ENCODE data around the gene ROBO1. TPM values are rescaled to one million over a fixed set of nuclear protein-coding genes. Genes with fewer than 3 reads are reported as not detected.
A peak's percentile ranks its signal among the peaks of the same experiment; 100 is the strongest.

Gene ROBO1
- total and polyA plus RNA-seq, 2 of the 13 experiments (the other 11 are each of a cell fraction or from before 2014, with no cell fraction given), result 52.2 to 71.0 TPM

DNA sequence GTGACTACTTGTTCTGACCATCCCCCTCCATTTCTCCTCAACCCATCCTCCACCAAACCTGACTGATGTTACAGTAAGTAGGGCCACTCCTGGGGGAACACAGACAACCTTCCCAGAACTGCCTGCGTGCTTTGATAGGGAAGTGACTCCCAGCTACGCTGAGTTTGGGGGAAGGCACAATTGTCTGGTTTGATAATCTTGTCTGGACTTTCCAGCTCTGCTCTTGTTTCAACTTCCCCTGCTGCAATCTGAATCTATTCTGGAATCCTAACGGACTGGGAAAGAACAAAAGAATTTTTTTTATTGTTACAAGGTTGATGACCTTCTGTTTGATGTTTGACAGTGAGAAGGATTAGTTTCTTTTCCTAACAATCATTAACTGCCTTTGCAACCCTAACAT is 895.6 kb downstream of the ROBO1 start (continued):
- no peak for TF ChIP-seq ZNF652 (CRISPR knock-in tag; IDR thresholded peaks at IDR 0.05; ENCODE audit: borderline replicate concordance, low read depth)
- TF ChIP-seq, protein P1, sequence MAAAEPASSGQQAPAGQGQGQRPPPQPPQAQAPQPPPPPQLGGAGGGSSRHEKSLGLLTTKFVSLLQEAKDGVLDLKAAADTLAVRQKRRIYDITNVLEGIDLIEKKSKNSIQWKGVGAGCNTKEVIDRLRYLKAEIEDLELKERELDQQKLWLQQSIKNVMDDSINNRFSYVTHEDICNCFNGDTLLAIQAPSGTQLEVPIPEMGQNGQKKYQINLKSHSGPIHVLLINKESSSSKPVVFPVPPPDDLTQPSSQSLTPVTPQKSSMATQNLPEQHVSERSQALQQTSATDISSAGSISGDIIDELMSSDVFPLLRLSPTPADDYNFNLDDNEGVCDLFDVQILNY (CRISPR knock-in tag; conservative IDR thresholded peaks at IDR 0.05), result no peak
- no peak for TF ChIP-seq KDM6A (CRISPR knock-in tag; IDR thresholded peaks at IDR 0.05; ENCODE audit: low read depth)
- no peak for TF ChIP-seq ZNF121 (CRISPR knock-in tag; IDR thresholded peaks at IDR 0.05)
- TF ChIP-seq HMG20A (CRISPR knock-in tag; IDR thresholded peaks at IDR 0.05; ENCODE audit: borderline replicate concordance), result peak; percentile 87
- no peak for TF ChIP-seq GATAD1 (CRISPR knock-in tag; IDR thresholded peaks at IDR 0.05)
- no peak for TF ChIP-seq ZNF329 (CRISPR knock-in tag; IDR thresholded peaks at IDR 0.05; ENCODE audit: low read depth)
- peak; percentile 39; the same call in 1 of the 2 replicates for TF ChIP-seq TBX2 (CRISPR knock-in tag; IDR thresholded peaks at IDR 0.05; ENCODE audit: borderline replicate concordance)
- TF ChIP-seq, protein P2, sequence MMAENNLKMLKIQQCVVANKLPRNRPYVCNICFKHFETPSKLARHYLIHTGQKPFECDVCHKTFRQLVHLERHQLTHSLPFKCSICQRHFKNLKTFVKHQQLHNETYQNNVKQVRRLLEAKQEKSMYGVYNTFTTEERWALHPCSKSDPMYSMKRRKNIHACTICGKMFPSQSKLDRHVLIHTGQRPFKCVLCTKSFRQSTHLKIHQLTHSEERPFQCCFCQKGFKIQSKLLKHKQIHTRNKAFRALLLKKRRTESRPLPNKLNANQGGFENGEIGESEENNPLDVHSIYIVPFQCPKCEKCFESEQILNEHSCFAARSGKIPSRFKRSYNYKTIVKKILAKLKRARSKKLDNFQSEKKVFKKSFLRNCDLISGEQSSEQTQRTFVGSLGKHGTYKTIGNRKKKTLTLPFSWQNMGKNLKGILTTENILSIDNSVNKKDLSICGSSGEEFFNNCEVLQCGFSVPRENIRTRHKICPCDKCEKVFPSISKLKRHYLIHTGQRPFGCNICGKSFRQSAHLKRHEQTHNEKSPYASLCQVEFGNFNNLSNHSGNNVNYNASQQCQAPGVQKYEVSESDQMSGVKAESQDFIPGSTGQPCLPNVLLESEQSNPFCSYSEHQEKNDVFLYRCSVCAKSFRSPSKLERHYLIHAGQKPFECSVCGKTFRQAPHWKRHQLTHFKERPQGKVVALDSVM (CRISPR knock-in tag; IDR thresholded peaks at IDR 0.05), result no peak
- peak; percentile 81 for TF ChIP-seq TCF7 (IDR thresholded peaks at IDR 0.05; ENCODE audit: low read depth)
- no peak for TF ChIP-seq PAF1 (CRISPR knock-in tag; IDR thresholded peaks at IDR 0.05)
- no peak for TF ChIP-seq MLLT10 (CRISPR knock-in tag; IDR thresholded peaks at IDR 0.05)
- TF ChIP-seq ZNF251 (CRISPR knock-in tag; IDR thresholded peaks at IDR 0.05), result no peak
- TF ChIP-seq, protein P3, sequence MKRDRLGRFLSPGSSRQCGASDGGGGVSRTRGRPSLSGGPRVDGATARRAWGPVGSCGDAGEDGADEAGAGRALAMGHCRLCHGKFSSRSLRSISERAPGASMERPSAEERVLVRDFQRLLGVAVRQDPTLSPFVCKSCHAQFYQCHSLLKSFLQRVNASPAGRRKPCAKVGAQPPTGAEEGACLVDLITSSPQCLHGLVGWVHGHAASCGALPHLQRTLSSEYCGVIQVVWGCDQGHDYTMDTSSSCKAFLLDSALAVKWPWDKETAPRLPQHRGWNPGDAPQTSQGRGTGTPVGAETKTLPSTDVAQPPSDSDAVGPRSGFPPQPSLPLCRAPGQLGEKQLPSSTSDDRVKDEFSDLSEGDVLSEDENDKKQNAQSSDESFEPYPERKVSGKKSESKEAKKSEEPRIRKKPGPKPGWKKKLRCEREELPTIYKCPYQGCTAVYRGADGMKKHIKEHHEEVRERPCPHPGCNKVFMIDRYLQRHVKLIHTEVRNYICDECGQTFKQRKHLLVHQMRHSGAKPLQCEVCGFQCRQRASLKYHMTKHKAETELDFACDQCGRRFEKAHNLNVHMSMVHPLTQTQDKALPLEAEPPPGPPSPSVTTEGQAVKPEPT (CRISPR knock-in tag; IDR thresholded peaks at IDR 0.05; ENCODE audit: low read depth), result no peak
- TF ChIP-seq ZNF775 (CRISPR knock-in tag; IDR thresholded peaks at IDR 0.05; ENCODE audit: borderline replicate concordance), result no peak
- TF ChIP-seq, protein P4, sequence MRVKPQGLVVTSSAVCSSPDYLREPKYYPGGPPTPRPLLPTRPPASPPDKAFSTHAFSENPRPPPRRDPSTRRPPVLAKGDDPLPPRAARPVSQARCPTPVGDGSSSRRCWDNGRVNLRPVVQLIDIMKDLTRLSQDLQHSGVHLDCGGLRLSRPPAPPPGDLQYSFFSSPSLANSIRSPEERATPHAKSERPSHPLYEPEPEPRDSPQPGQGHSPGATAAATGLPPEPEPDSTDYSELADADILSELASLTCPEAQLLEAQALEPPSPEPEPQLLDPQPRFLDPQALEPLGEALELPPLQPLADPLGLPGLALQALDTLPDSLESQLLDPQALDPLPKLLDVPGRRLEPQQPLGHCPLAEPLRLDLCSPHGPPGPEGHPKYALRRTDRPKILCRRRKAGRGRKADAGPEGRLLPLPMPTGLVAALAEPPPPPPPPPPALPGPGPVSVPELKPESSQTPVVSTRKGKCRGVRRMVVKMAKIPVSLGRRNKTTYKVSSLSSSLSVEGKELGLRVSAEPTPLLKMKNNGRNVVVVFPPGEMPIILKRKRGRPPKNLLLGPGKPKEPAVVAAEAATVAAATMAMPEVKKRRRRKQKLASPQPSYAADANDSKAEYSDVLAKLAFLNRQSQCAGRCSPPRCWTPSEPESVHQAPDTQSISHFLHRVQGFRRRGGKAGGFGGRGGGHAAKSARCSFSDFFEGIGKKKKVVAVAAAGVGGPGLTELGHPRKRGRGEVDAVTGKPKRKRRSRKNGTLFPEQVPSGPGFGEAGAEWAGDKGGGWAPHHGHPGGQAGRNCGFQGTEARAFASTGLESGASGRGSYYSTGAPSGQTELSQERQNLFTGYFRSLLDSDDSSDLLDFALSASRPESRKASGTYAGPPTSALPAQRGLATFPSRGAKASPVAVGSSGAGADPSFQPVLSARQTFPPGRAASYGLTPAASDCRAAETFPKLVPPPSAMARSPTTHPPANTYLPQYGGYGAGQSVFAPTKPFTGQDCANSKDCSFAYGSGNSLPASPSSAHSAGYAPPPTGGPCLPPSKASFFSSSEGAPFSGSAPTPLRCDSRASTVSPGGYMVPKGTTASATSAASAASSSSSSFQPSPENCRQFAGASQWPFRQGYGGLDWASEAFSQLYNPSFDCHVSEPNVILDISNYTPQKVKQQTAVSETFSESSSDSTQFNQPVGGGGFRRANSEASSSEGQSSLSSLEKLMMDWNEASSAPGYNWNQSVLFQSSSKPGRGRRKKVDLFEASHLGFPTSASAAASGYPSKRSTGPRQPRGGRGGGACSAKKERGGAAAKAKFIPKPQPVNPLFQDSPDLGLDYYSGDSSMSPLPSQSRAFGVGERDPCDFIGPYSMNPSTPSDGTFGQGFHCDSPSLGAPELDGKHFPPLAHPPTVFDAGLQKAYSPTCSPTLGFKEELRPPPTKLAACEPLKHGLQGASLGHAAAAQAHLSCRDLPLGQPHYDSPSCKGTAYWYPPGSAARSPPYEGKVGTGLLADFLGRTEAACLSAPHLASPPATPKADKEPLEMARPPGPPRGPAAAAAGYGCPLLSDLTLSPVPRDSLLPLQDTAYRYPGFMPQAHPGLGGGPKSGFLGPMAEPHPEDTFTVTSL (CRISPR knock-in tag; IDR thresholded peaks at IDR 0.05; ENCODE audit: borderline replicate concordance), result 0 out of 2 replicates have a peak, but pooled peaks have one; percentile 29
- TF ChIP-seq, protein P5, sequence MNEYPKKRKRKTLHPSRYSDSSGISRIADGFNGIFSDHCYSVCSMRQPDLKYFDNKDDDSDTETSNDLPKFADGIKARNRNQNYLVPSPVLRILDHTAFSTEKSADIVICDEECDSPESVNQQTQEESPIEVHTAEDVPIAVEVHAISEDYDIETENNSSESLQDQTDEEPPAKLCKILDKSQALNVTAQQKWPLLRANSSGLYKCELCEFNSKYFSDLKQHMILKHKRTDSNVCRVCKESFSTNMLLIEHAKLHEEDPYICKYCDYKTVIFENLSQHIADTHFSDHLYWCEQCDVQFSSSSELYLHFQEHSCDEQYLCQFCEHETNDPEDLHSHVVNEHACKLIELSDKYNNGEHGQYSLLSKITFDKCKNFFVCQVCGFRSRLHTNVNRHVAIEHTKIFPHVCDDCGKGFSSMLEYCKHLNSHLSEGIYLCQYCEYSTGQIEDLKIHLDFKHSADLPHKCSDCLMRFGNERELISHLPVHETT (CRISPR knock-in tag; conservative IDR thresholded peaks at IDR 0.05), result 0 out of 2 replicates have a peak, but pooled peaks have one; percentile 17
- TF ChIP-seq ZNF781 (CRISPR knock-in tag; IDR thresholded peaks at IDR 0.05; ENCODE audit: borderline replicate concordance, not compliant biosample characterization), result no peak
- no peak for TF ChIP-seq PHF8 (CRISPR knock-in tag; IDR thresholded peaks at IDR 0.05)
- TF ChIP-seq ZMYM4 (CRISPR knock-in tag; IDR thresholded peaks at IDR 0.05), result peak; percentile 73
